ENCODE results near the gene COL8A2.

Gene COL8A2

GRCh38 chr1:36170643-36171412 is 45.8 kb upstream of the COL8A2 start:
- ATAC-seq (ENCODE audit: low read depth) (0 out of 3 replicates have a peak, but pooled peaks have one; percentile 3), DNase-seq (ENCODE audit: low spot score) (no peak)
- Histone ChIP-seq H3K4me3 (ENCODE audit: severe bottlenecking) (no peak overlapping the region), H3K27ac (ENCODE audit: poor library complexity, severe bottlenecking) (peak overlapping the region; percentile 97), H3K27me3 (ENCODE audit: insufficient read depth, poor library complexity, severe bottlenecking) (no peaks in the 10 kb centered on the region), H3K9me3 (ENCODE audit: severe bottlenecking) (no peaks in the 10 kb centered on the region), H3K36me3 (ENCODE audit: low read depth) (peaks cover 85% of the 10 kb centered on the region), H3K4me1 (ENCODE audit: insufficient read depth, poor library complexity, severe bottlenecking) (peaks cover 51% of the 10 kb centered on the region)
- TF ChIP-seq CTCF (IDR thresholded peaks at IDR 0.05; ENCODE audit: poor library complexity, severe bottlenecking), result no peak

- H3K27ac ChIP-seq (ENCODE audit: poor library complexity, severe bottlenecking), result peak overlapping the region; percentile 97
- ATAC-seq (ENCODE audit: low read depth) (no peak), DNase-seq (ENCODE audit: low spot score) (no peak)
- no peak for TF ChIP-seq CTCF (IDR thresholded peaks at IDR 0.05; ENCODE audit: poor library complexity, severe bottlenecking)
- no peak overlapping the region for H3K4me3 ChIP-seq (ENCODE audit: severe bottlenecking)
- H3K27me3 ChIP-seq (ENCODE audit: insufficient read depth, poor library complexity, severe bottlenecking), result no peaks in the 10 kb centered on the region
- no peaks in the 10 kb centered on the region for H3K9me3 ChIP-seq (ENCODE audit: severe bottlenecking)
- peaks cover 79% of the 10 kb centered on the region for H3K36me3 ChIP-seq (ENCODE audit: low read depth)
- peaks cover 46% of the 10 kb centered on the region for H3K4me1 ChIP-seq (ENCODE audit: insufficient read depth, poor library complexity, severe bottlenecking)
Measured at GRCh38 chr1:36168514-36168913, 43.5 kb upstream of the COL8A2 start.

GRCh38 chr1:36166938-36167905 is 42.2 kb upstream of the COL8A2 start:
- peak overlapping the region; percentile 97 for H3K27ac ChIP-seq (ENCODE audit: poor library complexity, severe bottlenecking)
- H3K36me3 ChIP-seq (ENCODE audit: low read depth), result peaks cover 81% of the 10 kb centered on the region
- peak; percentile 16; the same call in 1 of the 3 replicates for ATAC-seq (ENCODE audit: low read depth)
- H3K9me3 ChIP-seq (ENCODE audit: severe bottlenecking), result no peaks in the 10 kb centered on the region
- H3K4me3 ChIP-seq (ENCODE audit: severe bottlenecking), result no peak overlapping the region
- H3K27me3 ChIP-seq (ENCODE audit: insufficient read depth, poor library complexity, severe bottlenecking), result no peaks in the 10 kb centered on the region
- DNase-seq (ENCODE audit: low spot score), result no peak
- TF ChIP-seq CTCF (IDR thresholded peaks at IDR 0.05; ENCODE audit: poor library complexity, severe bottlenecking), result no peak
- H3K4me1 ChIP-seq (ENCODE audit: insufficient read depth, poor library complexity, severe bottlenecking), result peaks cover 47% of the 10 kb centered on the region

- ATAC-seq (ENCODE audit: low read depth) (no peak), DNase-seq (ENCODE audit: low spot score) (no peak)
- Histone ChIP-seq H3K27me3 (ENCODE audit: insufficient read depth, poor library complexity, severe bottlenecking) (no peaks in the 10 kb centered on the region), H3K9me3 (ENCODE audit: severe bottlenecking) (no peaks in the 10 kb centered on the region), H3K4me3 (ENCODE audit: severe bottlenecking) (no peak overlapping the region), H3K4me1 (ENCODE audit: insufficient read depth, poor library complexity, severe bottlenecking) (peaks cover 47% of the 10 kb centered on the region), H3K36me3 (ENCODE audit: low read depth) (peaks cover 74% of the 10 kb centered on the region), H3K27ac (ENCODE audit: poor library complexity, severe bottlenecking) (peak overlapping the region; percentile 97)
- no peak for TF ChIP-seq CTCF (IDR thresholded peaks at IDR 0.05; ENCODE audit: poor library complexity, severe bottlenecking)
Measured at GRCh38 chr1:36166136-36166535, 41.1 kb upstream of the COL8A2 start.

Data from RWPE2 (cell line).